Inferior parietal cortex (tissue), 1 donor: Measurements from ENCODE around the gene CLDN16.

ENCODE experiments used
- DNase-seq: peaks from one replicate; pipeline ENCODE4 v3.0.0-alpha.2; 2016; ENCODE audit errors: extremely low spot score

CLDN16 gene, protein sequence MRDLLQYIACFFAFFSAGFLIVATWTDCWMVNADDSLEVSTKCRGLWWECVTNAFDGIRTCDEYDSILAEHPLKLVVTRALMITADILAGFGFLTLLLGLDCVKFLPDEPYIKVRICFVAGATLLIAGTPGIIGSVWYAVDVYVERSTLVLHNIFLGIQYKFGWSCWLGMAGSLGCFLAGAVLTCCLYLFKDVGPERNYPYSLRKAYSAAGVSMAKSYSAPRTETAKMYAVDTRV

GRCh38 chr3:190387578-190388213, at the start of gene CLDN16:
Gene CLDN16, plus strand, starts transcription at chr3:190388163. Its CDS starts 167 bp downstream, at chr3:190388330.
- DNase-seq: no peak

DNA sequence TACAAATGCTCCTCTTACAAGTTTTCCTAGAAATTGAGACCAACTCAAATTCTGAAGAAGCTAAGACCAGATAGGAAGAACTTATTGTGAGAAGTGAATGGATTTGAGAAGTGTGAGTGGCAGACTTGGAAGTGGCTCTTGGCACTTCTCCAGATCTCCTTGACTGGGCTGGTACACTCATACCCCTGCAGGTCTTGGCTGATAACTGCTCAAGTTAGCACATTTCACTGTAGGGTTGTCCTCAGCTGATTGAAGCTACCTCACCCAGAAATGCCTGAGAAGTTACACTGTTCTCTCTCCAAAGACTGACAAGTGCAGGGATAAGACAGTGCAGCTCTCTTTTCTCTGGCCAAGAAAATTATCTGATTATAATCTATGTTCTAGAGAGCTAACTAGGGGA, 49.2 kb upstream of the CLDN16 start:
- DNase-seq: no peak

GRCh38 chr3:190339130-190339529, 48.8 kb upstream of the CLDN16 start:
- no peak for DNase-seq

- no peak for DNase-seq
Observed at GRCh38 chr3:190340071-190340470, 47.9 kb upstream of the CLDN16 start.

- DNase-seq: no peak
Observed at GRCh38 chr3:190345027-190345821, 42.7 kb upstream of the CLDN16 start.

- DNase-seq: no peak
Observed at GRCh38 chr3:190345878-190346277, 42.1 kb upstream of the CLDN16 start.

GRCh38 chr3:190346541-190346940, 41.4 kb upstream of the CLDN16 start:
- no peak for DNase-seq

DNA sequence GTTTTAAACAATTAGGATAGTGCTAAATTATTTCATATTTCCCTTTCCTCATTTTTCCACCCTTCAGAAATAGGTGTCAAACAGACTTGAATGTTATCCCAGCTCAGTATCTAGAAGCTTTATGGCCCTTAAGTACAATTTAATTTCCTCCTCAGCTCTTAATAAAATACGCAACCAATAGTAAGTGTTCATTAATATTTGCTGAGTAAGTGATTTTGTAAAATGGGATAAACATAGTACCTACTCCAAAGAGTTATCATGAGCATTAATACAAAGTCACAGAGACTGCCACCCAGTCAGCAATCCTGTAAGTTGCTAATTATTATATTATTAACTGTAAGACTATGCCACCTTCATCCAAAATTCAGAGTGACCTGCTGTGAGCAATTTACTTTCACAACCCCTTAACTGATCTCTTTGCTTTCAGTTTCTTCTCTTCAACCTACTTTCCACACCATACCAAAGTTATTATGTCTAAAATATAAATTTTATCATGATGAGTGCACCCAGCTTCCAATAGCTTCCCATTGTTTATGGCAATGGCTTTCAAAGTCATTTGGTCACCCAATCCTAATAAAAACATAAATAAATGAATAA, 35.0 kb upstream of the CLDN16 start:
- no peak for DNase-seq

- DNase-seq: no peak
Observed at GRCh38 chr3:190356246-190356645, 31.7 kb upstream of the CLDN16 start.

GRCh38 chr3:190357468-190357867, 30.5 kb upstream of the CLDN16 start:
- no peak for DNase-seq

DNA sequence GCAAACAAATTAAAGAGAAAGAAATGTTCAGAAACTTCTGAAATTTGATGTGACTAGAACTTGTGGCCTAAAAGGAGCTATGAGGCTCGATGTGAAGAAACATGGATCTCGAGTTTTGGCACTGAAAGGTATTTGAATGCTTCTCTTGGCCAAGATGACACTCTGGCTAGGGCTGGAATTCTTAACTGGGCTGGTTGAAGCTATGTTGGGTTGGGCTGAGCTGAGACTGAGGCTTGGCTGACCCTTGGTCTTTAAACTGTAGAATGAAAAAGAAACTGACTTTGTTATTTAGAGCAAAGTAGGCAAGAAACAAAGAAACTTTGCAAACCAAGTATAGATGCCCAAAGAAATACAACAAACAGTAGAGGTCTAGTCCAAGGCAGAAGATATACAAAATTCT, 28.1 kb upstream of the CLDN16 start:
- DNase-seq: no peak

DNA sequence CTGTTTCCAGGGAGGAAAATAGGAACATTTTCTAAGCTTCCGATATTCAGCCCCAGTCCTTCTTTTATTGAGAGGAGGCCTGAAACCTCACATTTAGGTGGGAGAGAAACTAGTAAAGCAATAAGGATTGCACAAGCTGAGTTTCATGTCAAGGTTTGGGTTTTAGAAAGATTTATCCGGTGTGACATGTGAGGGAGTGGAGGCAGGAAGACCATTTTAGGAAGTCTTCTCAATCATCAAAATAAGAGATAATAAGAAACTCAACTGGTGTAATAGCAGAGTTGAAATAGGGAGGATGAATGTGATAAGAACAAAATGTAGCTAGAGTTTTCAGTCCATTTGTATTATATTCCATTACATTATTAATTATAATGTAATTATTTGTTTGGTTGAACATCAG, 27.7 kb upstream of the CLDN16 start:
- DNase-seq: no peak

- no peak for DNase-seq
Observed at GRCh38 chr3:190361791-190362190, 26.2 kb upstream of the CLDN16 start.

DNA sequence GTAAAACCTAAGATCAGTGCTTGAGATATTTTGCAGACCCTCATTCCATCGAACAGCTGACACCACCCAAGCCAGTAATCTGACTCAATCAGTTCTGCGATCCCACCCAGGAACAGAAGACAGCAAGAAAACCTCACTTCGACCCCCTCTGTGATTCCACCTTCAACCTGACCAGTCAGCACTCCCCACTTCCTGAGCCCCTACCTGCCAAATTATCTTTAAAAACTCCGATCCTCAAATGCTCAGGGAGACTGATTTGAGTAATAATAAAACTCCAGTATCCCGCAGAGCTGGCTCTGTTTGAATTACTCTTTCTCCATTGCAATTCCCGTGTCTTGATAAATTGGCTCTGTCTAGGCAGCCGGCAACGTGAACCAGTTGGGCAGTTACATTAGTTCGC, 25.7 kb upstream of the CLDN16 start:
- DNase-seq: no peak

- no peak for DNase-seq
Observed at GRCh38 chr3:190366133-190366532, 21.8 kb upstream of the CLDN16 start.

- no peak for DNase-seq
Observed at GRCh38 chr3:190368881-190369280, 19.1 kb upstream of the CLDN16 start.

GRCh38 chr3:190369668-190370295, 18.2 kb upstream of the CLDN16 start:
- DNase-seq: no peak

DNA sequence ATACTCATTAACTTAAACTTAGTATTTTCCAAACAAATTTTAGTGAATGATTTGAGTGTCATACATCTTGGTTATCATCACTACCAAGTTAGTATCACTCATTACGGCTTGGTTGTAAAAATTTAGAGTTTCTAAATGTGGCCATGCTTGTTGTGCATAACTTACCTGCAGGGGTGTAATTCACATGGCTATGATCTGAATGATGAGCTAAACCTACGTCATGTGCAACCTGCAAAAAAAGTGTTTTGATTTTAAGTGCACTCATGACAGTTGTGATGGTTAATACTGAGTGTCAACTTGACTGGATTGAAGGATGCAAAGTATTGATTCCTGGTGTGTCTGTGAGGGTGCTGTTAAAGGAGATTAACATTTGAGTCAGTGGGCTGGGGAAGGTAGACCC, 17.6 kb upstream of the CLDN16 start:
- DNase-seq: no peak

DNA sequence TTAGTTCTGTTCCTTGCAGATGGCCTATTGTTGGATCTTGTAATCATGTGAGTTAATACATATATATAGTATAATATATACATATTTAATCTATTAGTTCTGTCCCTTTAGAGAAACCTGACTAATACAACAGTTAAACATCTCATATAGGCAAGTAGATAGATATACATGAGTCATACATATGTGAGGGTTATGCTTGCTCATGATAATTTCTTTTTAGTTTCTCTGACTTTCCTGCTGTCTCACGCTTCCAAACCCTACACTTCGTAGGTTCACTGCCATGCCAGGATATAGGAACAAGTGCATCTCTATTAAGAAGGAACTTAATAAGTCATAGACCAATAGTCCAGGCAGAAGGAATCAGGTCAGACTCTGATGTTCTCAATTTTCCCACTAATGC, 16.8 kb upstream of the CLDN16 start:
- no peak for DNase-seq

- DNase-seq: no peak
Observed at GRCh38 chr3:190375246-190375645, 12.7 kb upstream of the CLDN16 start.

- DNase-seq: no peak
Observed at GRCh38 chr3:190375671-190376070, 12.3 kb upstream of the CLDN16 start.

GRCh38 chr3:190378240-190378891, 9.6 kb upstream of the CLDN16 start:
- no peak for DNase-seq
